Right lobe of liver (tissue), 6 donors: ENCODE data around the gene HDAC7. TPM values are rescaled to one million over a fixed set of nuclear protein-coding genes. Genes with fewer than 3 reads are reported as not detected.
"Not testable (repeated sequence)": the region's sequence is repeated elsewhere in the genome, so short reads cannot be mapped to it uniquely, and the experiment has no call there.

Experiments
- ATAC-seq, 4 donors: fragments of 200-7000 bp; cut with Tn5 transposase; one replicate each; pipeline ENCODE4 v1.9.1; 2020; ENCODE audit warnings: mild to moderate bottlenecking in 4 of 4, moderate library complexity in 4 of 4
- DNase-seq, 3 donors: peaks; one replicate each; pipeline ENCODE4 v3.0.0-alpha.2; 2020
- H3K27ac ChIP-seq, 3 donors: fragments of 200-600 bp; one replicate each; pipeline ENCODE4 v1.8.0; 2022
- H3K27me3 ChIP-seq, 2 donors: fragments of 200-600 bp; one replicate each; pipeline ENCODE4 v1.8.0; 2022
- H3K36me3 ChIP-seq, 4 donors: fragments of 200-600 bp; sonication (generic) in 1 of 4; one replicate each; pipeline versions ENCODE4 v1.5.1 to v1.8.0; 2017 to 2022; ENCODE audit warnings: control low read depth in 1 of 4
- H3K4me1 ChIP-seq, 4 donors: fragments of 200-600 bp; sonication (generic) in 1 of 4; one replicate each; pipeline versions ENCODE4 v1.5.1 to v1.8.0; 2017 to 2022; ENCODE audit warnings: control low read depth in 1 of 4
- H3K4me3 ChIP-seq, 3 donors: fragments of 200-600 bp; one replicate each; pipeline ENCODE4 v1.8.0; 2022
- H3K9me3 ChIP-seq, 4 donors: fragments of 200-600 bp; sonication (generic) in 1 of 4; one replicate each; pipeline versions ENCODE4 v1.5.1 to v1.8.0; 2017 to 2022; ENCODE audit warnings: control low read depth in 1 of 4
- CTCF ChIP-seq, 4 donors: fragments of 200-600 bp in 3 of 4; fragments of 450-650 bp in 1 of 4; IDR thresholded peaks; one replicate each; pipeline versions ENCODE4 v1.5.1 to v1.8.0; 2016 to 2022; ENCODE audit warnings: antibody characterized with exemption in 4 of 4, mild to moderate bottlenecking in 2 of 4
- POLR2A ChIP-seq: fragments of 450-650 bp; IDR thresholded peaks from one replicate; pipeline ENCODE4 v1.6.1; 2017; ENCODE audit warnings: antibody characterized with exemption, mild to moderate bottlenecking
- WGBS: methylation state at CpG from one replicate; pipeline ENCODE4 v1.1.6; 2018; ENCODE audit warnings: low coverage, low lambda C conversion rate; ENCODE audit not compliant: insufficient coverage; ENCODE audit errors: missing lambda C conversion rate; 5-methylcytosine and 5-hydroxymethylcytosine counted together
- intact Hi-C, 2 donors: fragments of 100-400 bp; cut with DNase I; formaldehyde crosslinking; loops; one replicate each; pipeline versions ENCODE4 v1.11.2 to v1.14.1; 2022
- total RNA-seq, 6 experiments: library from RNA; depleted of rRNA in 2 of 6; stranded (reverse); fragments of >200 nt in 2 of 6; fragmentation: NEBNext Ultra II Directional in 3 of 6; extraction: Animal tissue kit (Norgen Biotek cat#: 25700) in 3 of 6; gene quantifications; one replicate each; pipeline versions ENCODE4 v1.1.0 to v1.2.4, GENCODE V29; 2016 to 2023
- donor health status: DM: no; HTN: yes; CAD: no.
- donor health status: DM: no; HTN: no; CAD: no.
- donor health status: DM: no; HTN: no; CAD: no.
- donor health status: DM: no; HTN: yes; CAD: no.
- donor health status: DM: no; HTN: yes; CAD: no.

Gene HDAC7
- total RNA-seq, 6 experiments from 2014 or later: 6.6 to 18.8 (median 8.4) TPM

- TF ChIP-seq POLR2A (no peak), CTCF (IDR thresholded peaks at IDR 0.05) (no peak)
- WGBS: 87% methylated on average over 3 of the region's 25 CpGs
- intact Hi-C loops: no loop called here
- H3K36me3 ChIP-seq: no peaks in the 10 kb centered on the region
- no peaks in the 10 kb centered on the region for H3K4me1 ChIP-seq
- no peak overlapping the region for H3K4me3 ChIP-seq
- DNase-seq: no peak
- no peak overlapping the region for H3K27ac ChIP-seq
- no peak for ATAC-seq
- H3K9me3 ChIP-seq: no peaks in the 10 kb centered on the region
- H3K27me3 ChIP-seq: no peaks in the 10 kb centered on the region
Observed at GRCh38 chr12:47843226-47843980, 23.7 kb upstream of the HDAC7 start.

GRCh38 chr12:47842543-47842942 is 22.8 kb upstream of the HDAC7 start:
- H3K27ac ChIP-seq, H3K36me3 ChIP-seq, DNase-seq, H3K9me3 ChIP-seq, H3K27me3 ChIP-seq, H3K4me1 ChIP-seq, intact Hi-C loops, ATAC-seq, H3K4me3 ChIP-seq: not testable (repeated sequence)
- 85% methylated on average over 10 of the region's 12 CpGs for WGBS

DNA sequence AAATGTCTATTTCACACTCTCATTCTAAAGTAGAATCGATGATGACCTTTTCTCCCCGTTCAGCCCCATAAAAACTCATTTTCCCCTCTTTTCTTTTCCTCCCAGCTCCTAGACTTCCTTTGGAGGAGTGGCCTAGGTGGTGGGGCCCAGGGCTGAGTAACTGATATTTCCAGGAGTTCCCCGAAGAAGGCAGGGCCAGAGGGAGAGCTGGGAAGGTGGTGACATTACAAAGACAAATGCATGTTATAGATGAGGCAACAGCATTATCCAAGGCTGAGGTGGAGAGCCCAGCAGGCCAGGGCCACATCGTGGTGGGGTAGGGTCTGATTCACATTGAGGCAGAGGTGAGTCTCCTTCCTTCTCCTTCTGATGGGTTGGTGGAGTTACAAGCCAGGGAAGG is 22.2 kb upstream of the HDAC7 start:
- Histone ChIP-seq H3K27me3 (no peaks in the 10 kb centered on the region), H3K27ac (no peak overlapping the region), H3K4me3 (no peak overlapping the region), H3K4me1 (no peaks in the 10 kb centered on the region), H3K9me3 (no peaks in the 10 kb centered on the region), H3K36me3 (no peaks in the 10 kb centered on the region)
- no peak for ATAC-seq
- TF ChIP-seq POLR2A (no peak), CTCF (IDR thresholded peaks at IDR 0.05) (no peak)
- no peak for DNase-seq
- 79% methylated on average over 4 of the region's 4 CpGs for WGBS
- intact Hi-C loops: no loop called here

DNA sequence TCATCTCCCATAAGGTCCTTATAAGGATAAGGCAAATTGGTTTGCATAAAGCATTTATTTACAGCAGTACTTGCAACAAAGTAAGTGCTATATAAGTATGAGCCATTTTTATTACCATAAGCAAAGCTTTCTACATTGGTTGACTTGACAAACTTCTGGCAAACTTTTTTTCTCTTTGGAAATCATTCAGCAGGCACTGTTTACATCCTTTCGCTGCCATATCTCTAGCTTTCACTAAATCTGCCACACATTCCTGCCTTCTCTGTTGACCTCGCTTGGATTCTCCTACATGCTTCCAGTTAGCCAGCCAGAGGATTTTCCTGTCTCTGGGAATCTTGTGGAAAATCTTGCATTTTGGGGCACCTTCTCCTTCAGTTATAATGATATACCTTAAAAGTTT is 21.8 kb upstream of the HDAC7 start:
- no peaks in the 10 kb centered on the region for H3K27me3 ChIP-seq
- H3K4me3 ChIP-seq: no peak overlapping the region
- intact Hi-C loops: no loop called here
- H3K36me3 ChIP-seq: no peaks in the 10 kb centered on the region
- H3K27ac ChIP-seq: no peak overlapping the region
- WGBS: 86% methylated on average over 2 of the region's 2 CpGs
- DNase-seq (no peak), ATAC-seq (no peak)
- H3K9me3 ChIP-seq: no peaks in the 10 kb centered on the region
- H3K4me1 ChIP-seq: no peaks in the 10 kb centered on the region
- TF ChIP-seq CTCF (IDR thresholded peaks at IDR 0.05) (no peak), POLR2A (no peak)

- no peaks in the 10 kb centered on the region for H3K27me3 ChIP-seq
- no peak overlapping the region for H3K4me3 ChIP-seq
- WGBS: 100% methylated on average over 1 of the region's 1 CpG
- DNase-seq: no peak
- no peak for ATAC-seq
- no peaks in the 10 kb centered on the region for H3K4me1 ChIP-seq
- no peaks in the 10 kb centered on the region for H3K36me3 ChIP-seq
- intact Hi-C loops: no loop called here
- no peak overlapping the region for H3K27ac ChIP-seq
- TF ChIP-seq POLR2A (no peak), CTCF (IDR thresholded peaks at IDR 0.05) (no peak)
- H3K9me3 ChIP-seq: no peaks in the 10 kb centered on the region
Observed at GRCh38 chr12:47840571-47840970, 20.9 kb upstream of the HDAC7 start.
